Right ventricle myocardium superior (tissue), 1 donor: ENCODE measurements around the gene TNPO3. TPM values are rescaled to one million over a fixed set of nuclear protein-coding genes. Genes with fewer than 3 reads are reported as not detected.
A peak's percentile ranks its signal among the peaks of the same experiment; 100 is the strongest.

Experiments
- ATAC-seq: fragments of 200-7000 bp; cut with Tn5 transposase; one replicate; pipeline ENCODE4 v1.9.1; 2020; ENCODE audit warnings: mild to moderate bottlenecking; ENCODE audit not compliant: poor library complexity
- DNase-seq: peaks from one replicate; pipeline ENCODE4 v3.0.0-alpha.2; 2020
- intact Hi-C: fragments of 100-400 bp; cut with DNase I; formaldehyde crosslinking; loops from one replicate; pipeline ENCODE4 v1.11.2; 2022
- total RNA-seq: library from RNA; stranded (reverse); fragmentation: NEBNext Ultra II Directional; extraction: Animal tissue kit (Norgen Biotek cat#: 25700); gene quantifications from one replicate; pipeline ENCODE4 v1.2.1, GENCODE V29; 2021
- donor health status: DM: no; HTN: yes; CAD: no; lungs with severe emphysema.

TNPO3 gene
- total RNA-seq, 1 donor from 2014 or later = 32.8 TPM

DNA sequence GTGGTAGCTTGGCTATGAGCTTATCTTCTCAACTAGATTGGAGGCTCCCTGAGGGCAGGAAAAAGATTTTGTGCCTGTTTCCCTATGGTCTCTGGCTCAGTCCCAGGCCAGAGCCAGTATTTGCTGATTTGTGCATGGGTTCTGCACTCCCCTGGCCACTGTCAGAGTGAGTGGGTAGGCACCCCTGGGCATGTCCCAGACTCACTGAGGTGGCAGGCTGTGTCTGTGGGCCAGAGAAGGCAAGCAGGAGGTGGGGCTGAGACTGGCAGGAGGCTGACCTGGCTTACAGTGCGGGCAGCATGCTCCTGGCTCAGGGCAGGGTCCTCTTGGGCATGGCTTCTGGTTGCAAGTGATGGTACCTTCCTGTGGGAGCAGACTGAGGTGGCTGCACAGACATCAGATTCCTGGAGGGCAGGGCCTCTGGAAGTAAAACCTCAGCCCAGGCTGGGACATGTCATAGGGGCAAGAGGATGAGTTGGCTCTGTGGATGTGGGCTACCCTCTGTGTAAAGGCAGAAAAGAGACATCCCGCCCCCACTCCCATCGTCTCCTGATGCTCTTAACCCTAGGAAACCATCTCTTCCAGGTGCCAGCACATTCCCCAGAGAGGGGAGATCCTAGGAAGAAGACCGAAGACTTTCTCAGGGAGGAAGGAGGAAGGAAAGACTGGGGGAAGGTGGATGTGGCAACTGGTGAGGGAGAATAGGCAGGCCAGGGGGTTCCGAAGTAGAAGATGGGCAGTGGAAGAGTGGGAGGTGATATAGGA, 148.7 kb downstream of the TNPO3 start:
- ATAC-seq = no peak
- intact Hi-C loops = no loop called here

DNA sequence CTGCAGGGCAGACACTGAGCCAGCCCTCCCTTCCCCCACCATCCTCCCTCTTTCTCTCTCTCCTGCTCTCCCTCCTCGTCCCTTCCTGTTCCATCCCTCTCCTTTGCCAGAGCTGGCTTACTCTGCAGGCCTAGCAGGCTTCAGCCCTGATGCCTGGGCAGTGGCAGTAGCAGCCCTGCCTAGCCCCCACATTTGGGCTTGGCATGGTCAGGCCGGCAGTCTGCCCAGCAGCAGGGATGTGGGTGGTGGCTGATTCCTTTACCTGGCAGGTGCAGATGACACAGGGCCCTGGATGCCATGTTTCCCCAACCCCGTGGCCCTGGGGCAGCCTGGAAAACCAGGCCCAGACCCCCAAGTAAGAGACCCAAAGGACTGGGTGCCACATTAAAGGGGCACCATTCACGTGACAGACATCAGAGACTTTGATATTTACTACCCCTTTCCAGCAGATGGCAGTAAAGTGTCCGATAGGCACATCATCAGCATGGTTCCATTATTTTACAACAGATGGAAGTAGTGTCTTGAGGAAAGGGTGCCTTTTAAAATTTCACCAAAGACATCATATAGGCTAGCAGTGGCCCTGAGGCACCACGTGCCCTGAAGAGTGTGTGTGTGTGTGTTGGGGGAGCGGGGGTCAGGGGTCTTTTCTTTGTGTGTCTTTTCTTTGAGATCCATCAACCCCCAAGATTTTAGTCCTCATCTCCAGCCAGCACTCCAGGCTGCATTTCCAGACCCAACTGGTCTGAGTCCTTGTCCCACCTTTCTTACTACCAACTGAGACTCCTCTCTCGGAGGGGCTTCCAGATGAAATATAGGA, 150.3 kb downstream of the TNPO3 start:
- ATAC-seq (peak; percentile 66), DNase-seq (peak; percentile 30)
- intact Hi-C loops = loop anchor here (2.0 kb wide), 1 partner anchor 186 kb away; no protein-coding TSS in a partner anchor

More for the DNA sequence above, 148.7 kb downstream of the TNPO3 start:
- DNase-seq = no peak

Other genes starting within 250 kb of the TNPO3 start
- 601 TPM for gene FLNC, start 224.7 kb downstream of the TNPO3 start, total RNA-seq
- gene ATP6V1F, start 192.3 kb downstream of the TNPO3 start, total RNA-seq = 119 TPM
- gene KCP, start 144.4 kb downstream of the TNPO3 start, total RNA-seq = 0.11 TPM
- gene IRF5, start 117.2 kb downstream of the TNPO3 start, total RNA-seq = 1.9 TPM
- 11.8 TPM for gene TSPAN33, start 89.6 kb upstream of the TNPO3 start, total RNA-seq
- gene SMO, start 133.5 kb upstream of the TNPO3 start, total RNA-seq = 5.0 TPM
- gene AHCYL2, start 169.9 kb upstream of the TNPO3 start, total RNA-seq = 6.7 TPM